HG03565 (cell line): ENCODE results near the gene CNDP1.

Experiments
- ATAC-seq: cut with Tn5 transposase; IDR thresholded peaks from one replicate; pipeline ENCODE4 v1.9.1; 2021; ENCODE audit warnings: mild to moderate bottlenecking, moderate library complexity; ENCODE audit not compliant: unreplicated experiment

Gene CNDP1

DNA sequence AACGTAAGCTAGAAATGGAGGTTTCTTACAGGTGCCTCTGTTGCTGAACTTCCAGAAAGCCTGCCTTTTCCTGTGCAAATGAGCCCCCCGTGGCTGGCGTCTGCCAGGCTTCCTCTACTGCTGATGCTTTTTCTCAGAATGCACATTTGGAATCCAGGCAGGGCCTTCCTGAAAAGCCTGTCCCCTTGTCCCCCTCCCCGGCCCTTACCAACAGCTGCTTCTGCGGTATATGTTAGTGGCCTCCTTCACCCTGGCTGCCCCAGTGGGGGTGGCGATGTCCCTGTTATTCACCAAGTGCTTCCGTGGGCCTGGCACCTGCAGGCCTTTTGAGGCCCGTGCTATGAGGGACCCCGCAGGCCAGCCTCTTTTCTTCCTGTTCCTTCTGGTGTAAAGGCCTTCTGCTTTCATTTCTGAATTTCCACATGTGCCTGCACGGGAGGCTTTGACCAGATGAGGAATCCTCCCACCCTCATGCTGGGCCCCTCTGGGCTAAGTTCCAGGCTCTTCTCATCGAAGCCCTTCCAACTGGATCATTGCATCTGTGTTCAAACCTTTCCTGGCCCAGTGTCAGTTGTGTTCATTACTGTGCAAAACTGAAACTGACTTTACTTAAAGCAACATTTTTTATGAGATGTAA, 27.7 kb upstream of the CNDP1 start:
- ATAC-seq: no peak

GRCh38 chr18:74507097-74507881, 27.0 kb upstream of the CNDP1 start:
- ATAC-seq: no peak

- ATAC-seq: no peak
Observed at GRCh38 chr18:74507927-74508326, 26.4 kb upstream of the CNDP1 start.

DNA sequence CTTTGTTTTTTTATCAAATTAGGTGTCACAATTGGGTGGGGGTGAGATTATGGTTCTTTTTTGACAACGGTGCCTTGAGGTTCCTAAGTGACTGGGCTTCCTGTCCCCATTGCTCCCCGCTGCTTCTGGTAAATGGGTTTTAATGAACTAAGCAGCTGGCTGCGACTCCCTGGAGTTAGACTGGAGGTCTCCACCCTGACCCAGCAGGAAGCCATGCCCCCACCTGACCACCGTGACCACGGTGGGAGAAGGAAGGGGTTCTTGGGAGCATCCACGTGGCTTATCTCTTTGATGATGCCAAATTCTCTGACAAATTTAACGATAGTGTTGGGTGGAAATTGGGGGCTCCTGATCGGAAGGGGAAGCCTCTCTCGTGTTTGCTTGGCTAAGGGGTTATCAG, 25.9 kb upstream of the CNDP1 start:
- no peak for ATAC-seq

- ATAC-seq: no peak
Observed at GRCh38 chr18:74508821-74509225, 25.5 kb upstream of the CNDP1 start.

GRCh38 chr18:74509856-74510769, 24.2 kb upstream of the CNDP1 start:
- no peak for ATAC-seq

DNA sequence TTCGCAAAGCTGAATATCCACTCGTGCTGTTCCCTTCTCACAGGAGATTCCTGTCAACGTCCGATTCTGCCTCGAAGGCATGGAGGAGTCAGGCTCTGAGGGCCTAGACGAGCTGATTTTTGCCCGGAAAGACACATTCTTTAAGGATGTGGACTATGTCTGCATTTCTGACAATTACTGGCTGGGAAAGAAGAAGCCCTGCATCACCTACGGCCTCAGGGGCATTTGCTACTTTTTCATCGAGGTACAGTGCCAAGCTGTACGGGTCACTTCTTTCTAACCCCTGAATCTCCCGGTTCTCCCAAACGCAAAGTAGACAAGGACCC, 23.6 kb upstream of the CNDP1 start:
- no peak for ATAC-seq

DNA sequence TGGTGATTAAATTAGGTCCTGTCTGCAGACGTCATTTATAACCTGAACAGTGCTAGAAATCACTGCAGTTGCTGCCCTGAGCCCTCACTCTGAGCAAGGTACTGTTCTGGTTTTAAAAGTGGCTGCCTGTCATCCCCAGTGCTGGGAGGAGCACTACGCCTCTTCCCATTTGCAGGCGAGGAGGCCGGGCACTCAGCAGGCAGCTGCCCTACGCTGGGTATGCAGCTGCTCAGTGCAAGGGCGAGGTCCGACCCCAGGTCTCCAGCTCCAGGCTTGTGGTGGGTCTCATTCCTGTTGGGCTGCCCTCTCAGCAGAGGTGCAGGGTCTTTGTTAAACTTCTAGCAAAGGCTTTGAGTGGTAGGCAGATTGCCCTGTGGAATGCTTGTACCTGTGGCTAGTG, 22.5 kb upstream of the CNDP1 start:
- ATAC-seq: no peak

DNA sequence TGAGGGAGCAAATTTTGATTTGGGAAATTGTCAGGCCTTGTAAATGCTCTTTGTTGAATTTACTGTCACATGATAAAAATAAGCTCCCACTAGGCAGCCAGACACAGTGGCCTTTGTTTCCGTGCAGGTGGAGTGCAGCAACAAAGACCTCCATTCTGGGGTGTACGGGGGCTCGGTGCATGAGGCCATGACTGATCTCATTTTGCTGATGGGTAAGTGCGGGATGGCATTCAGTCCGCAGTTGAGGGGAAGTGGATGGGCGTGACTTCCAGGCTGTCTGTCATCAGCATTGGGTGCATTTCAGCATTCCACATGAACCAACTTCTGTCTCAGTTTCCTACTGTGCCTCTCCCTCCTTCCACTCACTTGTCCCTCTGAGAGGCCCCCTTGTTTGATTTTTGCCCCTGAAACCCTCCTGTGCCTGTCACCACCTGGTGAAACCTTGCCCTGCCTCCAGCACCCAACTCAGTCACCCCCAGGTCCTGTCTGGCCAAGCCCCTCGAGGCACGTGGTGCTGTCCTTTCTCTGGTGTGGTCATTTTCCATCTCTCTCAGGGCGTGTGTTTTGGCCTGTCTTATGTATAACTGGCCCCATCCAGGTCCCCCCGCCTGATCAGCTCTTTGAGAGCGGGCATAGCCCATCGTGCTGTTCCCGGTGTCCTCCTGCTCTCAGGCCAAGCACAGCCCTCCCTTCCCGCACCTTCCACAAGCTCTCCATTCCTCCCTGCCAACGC, 21.8 kb upstream of the CNDP1 start:
- ATAC-seq: no peak

- ATAC-seq: no peak
Observed at GRCh38 chr18:74513149-74513882, 21.0 kb upstream of the CNDP1 start.

- ATAC-seq: no peak
Observed at GRCh38 chr18:74513883-74514205, 20.5 kb upstream of the CNDP1 start.

- ATAC-seq: no peak
Observed at GRCh38 chr18:74514860-74515495, 19.3 kb upstream of the CNDP1 start.

DNA sequence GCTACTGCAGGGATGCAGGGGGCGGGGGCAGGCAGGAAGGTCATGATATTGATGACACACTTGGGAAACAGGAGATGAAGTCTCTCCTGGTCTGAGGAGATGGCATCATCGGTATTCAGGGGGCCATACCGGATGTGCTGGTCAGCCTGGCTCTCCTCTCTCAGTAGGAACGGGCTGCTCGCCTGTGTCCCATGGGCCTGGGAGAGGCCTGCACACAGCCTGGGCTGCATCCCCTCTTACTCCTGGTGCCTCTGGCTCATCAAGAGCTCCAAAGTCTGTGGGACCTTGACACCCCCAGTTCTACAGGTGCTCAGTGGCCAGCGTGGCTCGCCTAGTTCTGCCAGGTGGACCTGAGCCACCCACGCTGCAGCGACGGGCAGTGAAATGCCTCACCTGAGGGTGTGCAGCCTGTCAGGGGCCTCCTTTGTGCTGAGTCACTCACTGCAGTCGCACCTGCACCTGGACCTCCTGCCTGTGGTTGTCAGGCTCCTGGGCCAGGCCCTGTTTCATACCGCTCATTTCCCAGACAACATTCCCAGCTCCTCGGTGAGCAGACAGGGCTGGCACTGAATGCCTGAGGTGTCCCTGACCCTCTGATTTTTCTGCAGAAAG, 18.6 kb upstream of the CNDP1 start:
- ATAC-seq: no peak

- no peak for ATAC-seq
Observed at GRCh38 chr18:74516271-74517235, 17.7 kb upstream of the CNDP1 start.

DNA sequence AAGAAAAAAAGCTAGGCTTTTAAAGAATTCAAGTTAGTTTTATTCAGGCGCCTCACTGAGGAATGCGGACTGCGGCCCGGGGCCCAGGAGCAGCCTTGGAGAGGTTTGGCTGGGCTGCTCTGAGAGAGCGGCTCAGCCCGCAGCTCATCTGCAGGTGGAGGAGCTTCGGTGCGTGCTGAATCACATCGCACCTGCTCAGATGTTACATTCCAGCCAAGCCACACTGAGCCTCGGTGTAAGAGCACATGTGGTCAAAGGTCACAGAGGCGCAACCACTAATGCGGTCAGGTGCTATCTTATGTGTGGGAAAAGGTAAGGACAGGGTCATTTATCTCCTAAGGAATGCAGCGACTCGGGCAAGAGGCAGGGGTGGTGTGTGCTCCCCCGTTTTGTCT, 17.1 kb upstream of the CNDP1 start:
- no peak for ATAC-seq

DNA sequence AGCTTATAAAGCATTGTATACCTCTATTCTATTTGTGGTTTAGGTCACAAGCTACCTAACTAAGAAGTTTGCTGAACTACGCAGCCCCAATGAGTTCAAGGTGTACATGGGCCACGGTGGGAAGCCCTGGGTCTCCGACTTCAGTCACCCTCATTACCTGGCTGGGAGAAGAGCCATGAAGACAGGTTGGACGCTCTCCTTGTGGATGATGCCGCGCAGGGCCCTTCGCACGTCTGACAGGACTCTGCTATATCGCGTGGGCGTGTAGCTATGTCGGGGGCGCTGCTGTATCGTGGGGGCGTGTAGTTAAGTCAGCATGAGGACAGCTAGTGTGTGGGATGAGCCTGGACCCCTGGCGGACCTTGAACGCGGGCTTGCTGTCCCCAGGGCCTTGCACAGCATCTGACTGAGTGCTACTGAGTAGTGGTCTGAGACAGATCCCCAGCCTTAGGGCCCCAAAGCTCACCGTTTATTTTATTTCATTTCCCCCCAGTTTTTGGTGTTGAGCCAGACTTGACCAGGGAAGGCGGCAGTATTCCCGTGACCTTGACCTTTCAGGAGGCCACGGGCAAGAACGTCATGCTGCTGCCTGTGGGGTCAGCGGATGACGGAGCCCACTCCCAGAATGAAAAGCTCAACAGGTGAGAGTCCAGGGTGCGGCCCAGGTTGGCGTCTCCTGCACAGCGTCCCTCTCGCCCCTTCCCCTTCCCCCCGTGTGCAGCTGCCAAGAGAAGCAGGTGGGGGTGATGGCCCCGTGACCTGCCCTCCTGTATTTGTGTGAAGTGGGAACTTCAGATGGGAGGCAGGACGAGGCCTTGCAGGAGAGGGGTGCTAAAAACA, 15.6 kb upstream of the CNDP1 start:
- ATAC-seq: no peak

GRCh38 chr18:74519320-74520095, 14.8 kb upstream of the CNDP1 start:
- no peak for ATAC-seq
